ENCODE data around the gene P2RX3. TPM values are rescaled to one million over a fixed set of nuclear protein-coding genes. Genes with fewer than 3 reads are reported as not detected.
"Not testable (repeated sequence)": the region's sequence is repeated elsewhere in the genome, so short reads cannot be mapped to it uniquely, and the experiment has no call there.

The P2RX3 gene
- total and polyA plus RNA-seq, 4 donors = 0.11 TPM; not detected in 3

GRCh38 chr11:57359396-57359795, 21.2 kb downstream of the P2RX3 start:
- no peak for TF ChIP-seq CTCF (IDR thresholded peaks at IDR 0.05; ENCODE audit: control extremely low read depth, extremely low read depth)
- Histone ChIP-seq H3K4me3 (no peak overlapping the region), H3K36me3 (ENCODE audit: control insufficient read depth in 4 of 4, insufficient read depth in 4 of 4, low read length in 4 of 4) (no peaks in the 10 kb centered on the region), H3K27ac (ENCODE audit: low read depth in 1 of 2, low read length in 1 of 2) (no peak overlapping the region), H3K9ac (ENCODE audit: insufficient read depth in 1 of 2, low read length in 2 of 2) (no peak overlapping the region), H3K27me3 (ENCODE audit: control insufficient read depth in 3 of 3, insufficient read depth in 3 of 3, low read length in 2 of 3) (no peaks in the 10 kb centered on the region), H3K4me1 (ENCODE audit: control insufficient read depth in 5 of 5, insufficient read depth in 5 of 5, low read length in 5 of 5) (no peaks in the 10 kb centered on the region), H3K9me3 (ENCODE audit: control insufficient read depth in 4 of 4, insufficient read depth in 3 of 4, low read length in 3 of 4) (peaks cover 0 to 5% (median 0%) of the 10 kb centered on the region in 4 donors)
- WGBS, 2 donors = 90 to 91% methylated on average over 5 of the region's 5 CpGs
- ATAC-seq (ENCODE audit: insufficient read depth, low FRiP score) (no peak), DNase-seq (no peak)

- WGBS, 2 donors = 77 to 85% methylated on average over 9 of the region's 9 CpGs
- no peak for TF ChIP-seq CTCF (IDR thresholded peaks at IDR 0.05; ENCODE audit: control extremely low read depth, extremely low read depth)
- no peak overlapping the region for H3K9ac ChIP-seq (ENCODE audit: insufficient read depth in 1 of 2, low read length in 2 of 2)
- no peaks in the 10 kb centered on the region for H3K4me1 ChIP-seq (ENCODE audit: control insufficient read depth in 5 of 5, insufficient read depth in 5 of 5, low read length in 5 of 5)
- H3K27ac ChIP-seq (ENCODE audit: low read depth in 1 of 2, low read length in 1 of 2) = no peak overlapping the region
- no peak for DNase-seq
- no peak for ATAC-seq (ENCODE audit: insufficient read depth, low FRiP score)
- peaks cover 0 to 5% (median 0%) of the 10 kb centered on the region in 4 donors for H3K9me3 ChIP-seq (ENCODE audit: control insufficient read depth in 4 of 4, insufficient read depth in 3 of 4, low read length in 3 of 4)
- no peak overlapping the region for H3K4me3 ChIP-seq
- H3K36me3 ChIP-seq (ENCODE audit: control insufficient read depth in 4 of 4, insufficient read depth in 4 of 4, low read length in 4 of 4) = no peaks in the 10 kb centered on the region
- H3K27me3 ChIP-seq (ENCODE audit: control insufficient read depth in 3 of 3, insufficient read depth in 3 of 3, low read length in 2 of 3) = no peaks in the 10 kb centered on the region
These were observed 21.9 kb downstream of the P2RX3 start for GRCh38 chr11:57359896-57360690.

GRCh38 chr11:57360991-57361390, 22.8 kb downstream of the P2RX3 start:
- TF ChIP-seq CTCF (IDR thresholded peaks at IDR 0.05; ENCODE audit: control extremely low read depth, extremely low read depth) = no peak
- H3K9ac ChIP-seq (ENCODE audit: insufficient read depth in 1 of 2, low read length in 2 of 2) = no peak overlapping the region
- no peaks in the 10 kb centered on the region for H3K27me3 ChIP-seq (ENCODE audit: control insufficient read depth in 3 of 3, insufficient read depth in 3 of 3, low read length in 2 of 3)
- H3K4me1 ChIP-seq (ENCODE audit: control insufficient read depth in 5 of 5, insufficient read depth in 5 of 5, low read length in 5 of 5) = no peaks in the 10 kb centered on the region
- H3K4me3 ChIP-seq = no peak overlapping the region
- H3K27ac ChIP-seq (ENCODE audit: low read depth in 1 of 2, low read length in 1 of 2) = no peak overlapping the region
- H3K9me3 ChIP-seq (ENCODE audit: control insufficient read depth in 4 of 4, insufficient read depth in 3 of 4, low read length in 3 of 4) = peaks cover 0 to 5% (median 0%) of the 10 kb centered on the region in 4 donors
- 95% methylated on average over 8 of the region's 8 CpGs for WGBS, 2 donors
- DNase-seq (no peak), ATAC-seq (ENCODE audit: insufficient read depth, low FRiP score) (no peak)
- no peaks in the 10 kb centered on the region for H3K36me3 ChIP-seq (ENCODE audit: control insufficient read depth in 4 of 4, insufficient read depth in 4 of 4, low read length in 4 of 4)

GRCh38 chr11:57361420-57361819, 23.3 kb downstream of the P2RX3 start:
- H3K36me3 ChIP-seq (ENCODE audit: control insufficient read depth in 4 of 4, insufficient read depth in 4 of 4, low read length in 4 of 4); ATAC-seq (ENCODE audit: insufficient read depth, low FRiP score); H3K27ac ChIP-seq (ENCODE audit: low read depth in 1 of 2, low read length in 1 of 2); DNase-seq; H3K27me3 ChIP-seq (ENCODE audit: control insufficient read depth in 3 of 3, insufficient read depth in 3 of 3, low read length in 2 of 3); H3K9me3 ChIP-seq (ENCODE audit: control insufficient read depth in 4 of 4, insufficient read depth in 3 of 4, low read length in 3 of 4); H3K4me1 ChIP-seq (ENCODE audit: control insufficient read depth in 5 of 5, insufficient read depth in 5 of 5, low read length in 5 of 5); H3K4me3 ChIP-seq; H3K9ac ChIP-seq (ENCODE audit: insufficient read depth in 1 of 2, low read length in 2 of 2): not testable (repeated sequence)

All from lung (tissue), 12 donors.